AG09309 (cell line): Measurements from ENCODE around the gene F13A1.
"Not testable (repeated sequence)": the region's sequence is repeated elsewhere in the genome, so short reads cannot be mapped to it uniquely, and the experiment has no call there.

Experiments
- DNase-seq: peaks from one replicate; pipeline ENCODE4 v3.0.0-alpha.2; 2010; ENCODE audit warnings: low read depth
- H3K4me3 ChIP-seq: 2 replicates; pipeline ENCODE4 v1.5.1; 2011; ENCODE audit warnings: mild to moderate bottlenecking, low read depth, low read length, moderate library complexity; ENCODE audit not compliant: control insufficient read depth
- TF ChIP-seq, protein P1 (sequence below): IDR thresholded peaks from 2 replicates; pipeline ENCODE4 v1.5.1; 2011; ENCODE audit warnings: mild to moderate bottlenecking, low read depth, low read length, inconsistent platforms; ENCODE audit not compliant: insufficient read depth, control insufficient read depth; ENCODE audit errors: missing control alignments

F13A1 gene

DNA sequence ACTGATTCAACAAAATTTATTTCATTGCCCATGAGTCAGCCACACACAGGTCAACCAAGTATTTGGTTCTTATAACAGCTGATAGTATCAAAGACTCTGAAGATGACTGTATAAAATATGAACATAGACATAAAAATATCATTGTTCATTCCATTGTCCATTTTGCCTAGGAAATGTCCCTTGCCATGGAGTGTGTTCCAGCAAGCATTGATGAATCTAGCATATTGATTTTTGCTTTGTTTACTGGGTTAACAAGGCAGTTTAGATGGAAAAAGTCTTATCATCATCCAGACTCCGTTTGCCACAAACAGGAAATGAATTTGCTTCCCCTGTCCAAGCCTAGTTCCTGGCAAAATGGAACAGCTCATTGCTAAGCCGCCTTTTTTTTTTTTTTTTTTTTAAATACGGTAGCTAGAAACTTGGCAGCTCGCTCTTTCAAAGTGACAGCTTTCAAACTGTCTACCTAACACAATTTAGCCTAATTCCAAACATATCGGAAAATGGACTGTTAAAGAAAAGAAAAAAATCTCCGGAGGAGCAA, 7.5 kb downstream of the F13A1 start:
- H3K4me3 ChIP-seq, result no peak overlapping the region
- TF ChIP-seq, protein P1, sequence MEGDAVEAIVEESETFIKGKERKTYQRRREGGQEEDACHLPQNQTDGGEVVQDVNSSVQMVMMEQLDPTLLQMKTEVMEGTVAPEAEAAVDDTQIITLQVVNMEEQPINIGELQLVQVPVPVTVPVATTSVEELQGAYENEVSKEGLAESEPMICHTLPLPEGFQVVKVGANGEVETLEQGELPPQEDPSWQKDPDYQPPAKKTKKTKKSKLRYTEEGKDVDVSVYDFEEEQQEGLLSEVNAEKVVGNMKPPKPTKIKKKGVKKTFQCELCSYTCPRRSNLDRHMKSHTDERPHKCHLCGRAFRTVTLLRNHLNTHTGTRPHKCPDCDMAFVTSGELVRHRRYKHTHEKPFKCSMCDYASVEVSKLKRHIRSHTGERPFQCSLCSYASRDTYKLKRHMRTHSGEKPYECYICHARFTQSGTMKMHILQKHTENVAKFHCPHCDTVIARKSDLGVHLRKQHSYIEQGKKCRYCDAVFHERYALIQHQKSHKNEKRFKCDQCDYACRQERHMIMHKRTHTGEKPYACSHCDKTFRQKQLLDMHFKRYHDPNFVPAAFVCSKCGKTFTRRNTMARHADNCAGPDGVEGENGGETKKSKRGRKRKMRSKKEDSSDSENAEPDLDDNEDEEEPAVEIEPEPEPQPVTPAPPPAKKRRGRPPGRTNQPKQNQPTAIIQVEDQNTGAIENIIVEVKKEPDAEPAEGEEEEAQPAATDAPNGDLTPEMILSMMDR, result no peak
- DNase-seq, result no peak

DNA sequence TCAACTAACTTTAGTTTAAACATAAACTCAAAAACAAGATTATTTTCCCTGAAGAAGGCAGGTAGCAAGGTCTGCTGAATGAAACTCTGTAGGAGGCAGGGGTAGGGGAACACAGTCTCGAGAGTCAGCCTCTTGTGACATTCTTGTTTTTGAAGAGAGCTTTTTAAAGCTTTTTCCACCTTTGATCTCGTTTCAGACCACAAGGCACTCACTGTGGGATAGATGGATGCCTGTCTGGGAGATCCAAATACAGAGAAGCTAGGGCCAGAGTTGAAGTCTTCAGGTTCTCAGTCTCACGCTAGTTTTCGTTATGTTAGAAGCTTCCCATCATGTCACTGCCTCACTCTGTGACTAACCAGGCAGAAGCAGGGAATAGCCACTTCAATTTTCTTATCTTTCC, 14.9 kb downstream of the F13A1 start:
- no peak overlapping the region for H3K4me3 ChIP-seq
- TF ChIP-seq, protein P1, result no peak
- DNase-seq, result no peak

DNA sequence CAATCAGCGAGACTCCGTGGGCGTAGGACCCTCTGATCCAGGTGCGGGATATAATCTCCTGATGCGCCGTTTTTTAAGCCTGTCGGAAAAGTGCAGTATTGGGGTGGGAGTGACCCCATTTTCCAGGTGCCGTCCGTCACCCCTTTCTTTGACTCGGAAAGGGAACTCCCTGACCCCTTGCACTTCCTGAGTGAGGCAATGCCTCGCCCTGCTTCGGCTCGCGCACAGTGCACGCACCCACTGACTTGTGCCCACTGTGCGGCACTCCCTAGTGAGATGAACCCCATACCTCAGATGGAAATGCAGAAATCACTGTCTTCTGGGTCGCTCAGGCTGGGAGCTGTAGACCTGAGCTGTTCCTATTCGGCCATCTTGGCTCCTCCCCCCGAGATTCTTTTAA, 20.1 kb downstream of the F13A1 start:
- not testable (repeated sequence) for DNase-seq, H3K4me3 ChIP-seq

DNA sequence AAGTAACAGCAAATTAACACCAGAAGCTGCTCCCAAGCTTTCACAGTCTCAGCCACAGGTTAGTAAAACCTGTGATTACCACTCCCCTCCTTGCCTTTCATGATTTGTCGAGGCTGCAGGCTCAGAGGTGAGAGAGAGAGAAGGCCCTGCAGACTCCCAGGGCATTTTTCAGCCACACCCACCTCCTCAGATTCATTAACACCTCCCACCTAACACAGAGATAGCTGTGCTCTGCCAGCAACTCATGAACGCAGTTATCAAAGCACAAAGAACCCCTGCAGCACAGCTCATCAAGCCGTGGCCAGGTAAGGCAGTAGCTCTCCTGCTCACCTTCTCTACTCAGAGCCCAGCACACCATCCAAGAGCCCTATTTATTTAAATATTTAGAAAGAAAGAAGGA, 27.1 kb downstream of the F13A1 start:
- H3K4me3 ChIP-seq, result no peak overlapping the region
- TF ChIP-seq, protein P1, result no peak
- DNase-seq, result no peak

DNA sequence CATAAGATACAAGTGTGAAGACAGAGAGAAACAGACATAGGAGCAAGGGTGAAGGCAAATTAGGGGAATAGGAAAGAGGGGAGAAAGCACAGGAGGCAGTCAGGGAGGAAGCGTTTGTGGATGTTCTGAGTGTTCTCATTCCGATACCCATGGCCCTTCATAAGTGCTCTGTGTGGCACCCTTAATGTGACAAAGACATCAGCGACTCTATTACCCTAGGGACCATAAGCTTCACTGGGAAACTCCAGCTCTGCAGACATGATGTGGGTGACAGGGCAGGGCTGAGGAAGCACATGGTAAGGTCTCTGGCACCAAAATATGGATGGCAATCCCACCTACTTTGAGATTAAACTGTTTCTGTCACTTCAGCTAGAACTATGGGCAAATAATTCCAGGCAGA, 33.0 kb downstream of the F13A1 start:
- DNase-seq, result no peak
- TF ChIP-seq, protein P1, result no peak
- H3K4me3 ChIP-seq, result no peak overlapping the region

DNA sequence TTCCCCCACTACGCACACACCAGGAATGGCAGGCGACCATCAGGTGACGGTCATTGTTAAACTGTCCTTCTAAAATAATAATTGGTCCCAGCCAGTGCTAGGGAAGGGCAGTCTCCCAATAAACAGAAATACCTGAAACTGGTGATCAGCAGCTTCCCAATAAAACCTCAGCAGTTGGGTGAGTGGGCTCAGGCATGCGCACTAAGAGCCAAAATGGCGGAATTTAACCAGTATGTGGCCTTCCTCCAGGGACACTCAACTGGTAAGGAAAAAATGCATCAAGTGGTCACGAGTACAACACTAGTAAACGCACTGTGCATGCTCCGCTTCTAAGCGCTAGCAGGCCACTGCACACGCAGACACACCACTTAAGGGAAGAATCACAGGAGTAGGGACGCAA, 34.8 kb downstream of the F13A1 start:
- no peak for DNase-seq
- no peak overlapping the region for H3K4me3 ChIP-seq
- TF ChIP-seq, protein P1, result no peak

DNA sequence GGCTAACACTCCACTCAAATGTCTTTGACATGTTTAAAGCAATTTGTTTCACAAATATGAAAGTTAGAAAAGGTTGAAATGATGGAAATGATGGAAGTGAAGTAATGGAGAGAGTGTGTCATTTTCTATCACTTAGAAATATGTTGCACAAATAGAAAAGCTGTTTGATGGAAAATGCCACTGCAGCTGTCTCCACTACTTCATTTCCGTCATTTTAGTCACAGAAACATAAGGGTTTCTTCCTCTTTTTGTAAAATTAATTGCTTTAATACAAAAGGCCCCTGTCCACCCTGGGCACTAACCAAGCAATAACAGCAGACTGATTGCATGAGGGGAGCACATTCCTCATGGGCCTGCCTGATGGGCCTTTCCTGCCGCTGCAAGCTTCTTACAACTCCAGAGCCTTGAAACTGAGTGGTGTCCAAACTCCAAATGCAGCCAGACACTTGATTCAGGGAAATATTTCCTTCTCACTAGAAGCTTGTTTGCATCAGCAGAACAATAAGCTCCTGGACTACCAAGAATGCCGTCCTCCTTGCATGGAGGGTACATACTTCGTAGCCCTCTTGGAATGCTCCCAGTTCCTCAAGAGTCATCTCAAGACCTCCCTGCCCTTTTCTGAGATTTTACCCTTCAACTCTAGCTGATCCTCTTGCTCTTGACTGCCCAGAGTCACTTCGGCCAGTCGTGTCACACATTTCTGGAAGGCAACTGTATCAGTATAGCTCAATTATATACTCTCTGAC, 36.1 kb downstream of the F13A1 start:
- TF ChIP-seq, protein P1, result no peak
- DNase-seq, result no peak

More for the DNA sequence above, 36.1 kb downstream of the F13A1 start:
- H3K4me3 ChIP-seq, result no peak overlapping the region
